Measurements from ENCODE around the gene NLRP1.

- TF ChIP-seq EZH2 (IDR thresholded peaks at IDR 0.05; ENCODE audit: insufficient read depth, low read length) (no peak), CTCF (IDR thresholded peaks at IDR 0.05; ENCODE audit: insufficient read depth, low read depth, low read length) (no peak)
Measured at GRCh38 chr17:5621026-5621425, 36.7 kb upstream of the NLRP1 start.

All from astrocyte (in vitro differentiated cells and primary cell).